OCI-LY1 (cell line): ENCODE results near the gene COL16A1.

Experiments
- CTCF ChIP-seq: fragments of 200-600 bp; sonication (generic), shearing (Covaris generic); IDR thresholded peaks from 2 replicates; pipeline ENCODE4 v1.5.1; 2017; ENCODE audit warnings: mild to moderate bottlenecking, antibody characterized with exemption, low read length, moderate library complexity, mixed read lengths
- EZH2 ChIP-seq: fragments of 200-600 bp; sonication (generic), shearing (Covaris generic); IDR thresholded peaks from 2 replicates; pipeline ENCODE4 v1.8.0; 2017; ENCODE audit warnings: borderline replicate concordance, mixed run types, mild to moderate bottlenecking, antibody characterized with exemption, low read length, moderate library complexity, mixed read lengths

DNA sequence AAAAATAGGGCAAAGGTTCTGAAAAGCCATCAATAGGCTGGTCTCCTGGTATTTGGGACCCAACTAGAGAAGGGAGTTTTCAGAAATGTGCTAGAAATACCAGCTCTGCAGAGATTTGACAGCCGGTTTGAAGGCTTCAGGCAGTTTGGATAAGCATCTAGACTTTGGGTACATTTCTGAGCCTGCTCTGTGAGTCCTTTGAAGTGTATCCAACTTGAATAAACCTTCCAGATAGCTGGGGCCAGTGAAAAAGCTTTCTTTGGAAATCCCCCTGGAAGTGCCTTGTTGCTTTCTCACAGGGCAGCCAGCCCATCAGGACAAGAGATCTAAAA lies 52.8 kb downstream of the COL16A1 start:
- TF ChIP-seq CTCF (no peak), EZH2 (no peak)
